ENCODE measurements around the gene TF. TPM values are rescaled to one million over a fixed set of nuclear protein-coding genes. Genes with fewer than 3 reads are reported as not detected.

The TF gene
- total RNA-seq, 2 donors from 2014 or later = 0.65 to 1.3 TPM

DNA sequence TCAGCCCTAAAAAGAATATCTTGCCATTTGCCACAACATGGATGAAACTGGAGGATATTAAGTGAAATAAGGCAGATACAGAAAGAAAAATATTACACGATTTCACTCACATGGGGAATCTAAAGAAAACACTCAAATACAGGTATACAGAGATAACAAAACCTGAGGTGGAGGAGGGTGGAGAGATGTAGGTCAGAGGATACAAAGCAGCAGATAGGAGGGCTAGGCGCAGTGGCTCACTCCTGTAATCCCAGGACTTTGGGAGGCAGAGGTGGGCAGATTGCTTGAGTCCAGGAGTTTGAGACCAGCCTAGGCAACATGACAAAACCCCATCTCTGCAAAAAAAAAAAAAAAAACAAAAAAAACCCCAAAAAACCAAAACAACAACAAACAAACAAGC lies 36.3 kb downstream of the TF start:
- H3K9me3 ChIP-seq (ENCODE audit: control insufficient read depth, low read length, poor library complexity, severe bottlenecking) = no peaks in the 10 kb centered on the region
- no peak for DNase-seq
- ATAC-seq = no peak
- Mint-ChIP-seq H3K4me1 (peaks cover 4% of the 10 kb centered on the region), H3K27me3 (peaks cover 44% of the 10 kb centered on the region), H3K4me3 (no peak overlapping the region), H3K27ac (no peak overlapping the region), H3K36me3 (ENCODE audit: low read depth) (no peaks in the 10 kb centered on the region)

DNA sequence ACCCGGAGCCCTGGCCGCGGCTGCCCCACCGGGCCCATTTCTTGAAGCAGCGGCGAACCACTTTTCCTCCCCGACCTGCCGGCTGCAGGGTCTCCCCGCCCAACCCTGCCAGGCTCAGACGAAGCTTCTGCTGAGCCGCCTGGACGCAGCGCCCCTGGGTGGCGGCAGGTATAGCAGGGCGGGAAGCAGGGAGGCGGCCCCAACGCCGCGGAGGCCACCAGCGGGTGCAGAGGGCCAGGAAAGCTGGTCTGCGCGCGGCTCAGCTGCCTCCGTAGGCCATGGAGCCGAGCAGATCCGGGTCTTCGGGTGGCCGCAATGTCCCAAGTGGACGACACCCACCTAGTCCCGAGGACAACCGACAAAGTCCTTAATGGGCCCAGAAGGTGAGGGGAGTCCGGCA lies 37.6 kb downstream of the TF start:
- Mint-ChIP-seq H3K27ac (no peak overlapping the region), H3K27me3 (peaks cover 35% of the 10 kb centered on the region), H3K4me1 (peaks cover 4% of the 10 kb centered on the region), H3K4me3 (no peak overlapping the region), H3K36me3 (ENCODE audit: low read depth) (no peaks in the 10 kb centered on the region)
- H3K9me3 ChIP-seq (ENCODE audit: control insufficient read depth, low read length, poor library complexity, severe bottlenecking) = no peaks in the 10 kb centered on the region
- no peak for ATAC-seq
- no peak for DNase-seq

DNA sequence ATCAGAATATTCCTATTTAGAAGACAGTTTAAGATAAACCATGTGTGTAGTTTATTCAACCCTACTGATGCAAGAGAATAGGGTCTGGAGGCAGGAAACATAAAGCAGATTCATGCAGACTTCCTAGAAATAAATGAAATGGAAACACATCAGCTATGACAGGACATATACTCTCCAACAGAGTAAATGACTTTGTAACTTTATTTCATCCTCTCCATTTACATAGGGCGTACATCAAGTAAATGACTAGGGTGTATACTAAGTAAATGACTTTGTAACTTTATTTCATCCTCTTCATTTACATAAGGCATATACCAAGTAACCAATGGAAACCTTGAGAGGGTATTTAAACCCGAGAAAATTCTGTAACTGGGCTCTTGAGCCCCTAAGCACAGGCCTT lies 41.8 kb downstream of the TF start:
- Mint-ChIP-seq H3K36me3 (ENCODE audit: low read depth) (no peaks in the 10 kb centered on the region), H3K27me3 (peaks cover 10% of the 10 kb centered on the region), H3K4me1 (no peaks in the 10 kb centered on the region), H3K27ac (no peak overlapping the region), H3K4me3 (no peak overlapping the region)
- ATAC-seq (no peak), DNase-seq (no peak)
- peaks cover 3% of the 10 kb centered on the region for H3K9me3 ChIP-seq (ENCODE audit: control insufficient read depth, low read length, poor library complexity, severe bottlenecking)

DNA sequence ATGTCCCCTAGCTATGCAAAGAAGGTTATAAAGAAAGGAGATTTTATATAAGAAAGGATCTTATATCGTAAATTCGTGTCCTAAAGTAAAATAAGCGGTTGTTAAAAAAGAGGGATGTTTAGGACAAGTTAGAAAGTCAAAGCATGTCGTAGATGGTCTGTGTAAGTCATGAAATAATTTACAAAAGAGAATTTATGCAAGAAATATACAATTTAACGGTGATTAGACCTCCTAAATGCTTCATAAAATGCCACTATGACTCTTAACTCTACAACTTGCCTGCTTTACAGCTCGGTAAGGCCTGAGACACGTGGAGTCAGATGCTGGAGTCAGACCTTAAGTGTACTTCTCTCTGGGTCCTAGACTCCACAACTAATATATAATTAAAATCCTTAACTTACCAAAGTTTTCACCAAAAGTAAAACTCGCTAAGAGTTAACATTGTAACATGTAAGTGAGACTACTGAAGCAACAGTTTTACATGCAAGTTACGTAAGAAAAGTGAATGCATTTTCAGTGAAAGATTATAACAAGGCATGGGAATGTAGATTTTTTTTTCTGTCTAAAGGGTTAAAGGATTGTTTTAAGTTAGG lies 46.1 kb downstream of the TF start:
- no peak for ATAC-seq
- no peaks in the 10 kb centered on the region for H3K4me1 Mint-ChIP-seq
- H3K27ac Mint-ChIP-seq = no peak overlapping the region
- H3K36me3 Mint-ChIP-seq (ENCODE audit: low read depth) = no peaks in the 10 kb centered on the region
- peaks cover 3% of the 10 kb centered on the region for H3K9me3 ChIP-seq (ENCODE audit: control insufficient read depth, low read length, poor library complexity, severe bottlenecking)
- no peak for DNase-seq
- peaks cover 12% of the 10 kb centered on the region for H3K27me3 Mint-ChIP-seq
- no peak overlapping the region for H3K4me3 Mint-ChIP-seq

DNA sequence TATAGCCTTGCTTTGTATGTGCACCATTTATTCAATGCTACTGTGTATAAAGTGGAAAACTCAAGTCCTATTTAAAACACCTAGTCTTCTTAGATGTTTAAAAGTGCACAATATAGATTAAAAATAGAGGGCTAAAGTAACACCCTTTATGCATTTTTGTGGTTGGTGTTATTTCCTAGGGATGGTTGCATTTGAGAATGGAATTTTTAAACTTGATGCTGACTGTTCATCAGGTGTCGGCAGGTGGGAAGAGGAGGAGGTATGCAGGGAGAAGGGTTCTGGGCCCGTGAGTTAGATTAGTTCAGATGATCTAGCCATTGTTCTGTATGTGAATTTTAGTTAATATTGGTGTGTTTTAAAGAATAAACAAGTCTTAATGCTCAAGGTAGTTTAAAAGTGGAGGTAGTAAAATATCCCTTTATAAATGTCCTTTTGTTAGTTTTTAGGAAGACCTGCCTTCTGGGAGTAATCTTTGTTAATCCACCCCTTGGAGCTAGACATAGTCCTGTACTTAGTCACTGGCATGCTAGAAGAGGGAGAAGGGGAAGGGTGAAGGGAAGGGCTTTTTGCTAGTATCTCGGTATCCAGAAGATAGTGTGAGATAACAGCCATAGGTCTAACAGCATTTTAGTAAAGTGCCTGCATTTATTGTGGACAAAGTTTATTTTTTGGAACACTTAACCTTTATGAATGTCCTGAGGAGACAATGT lies 51.4 kb downstream of the TF start:
- DNase-seq (no peak), ATAC-seq (no peak)
- H3K27me3 Mint-ChIP-seq = peaks cover 36% of the 10 kb centered on the region
- H3K4me3 Mint-ChIP-seq = no peak overlapping the region
- no peaks in the 10 kb centered on the region for H3K4me1 Mint-ChIP-seq
- no peak overlapping the region for H3K27ac Mint-ChIP-seq
- H3K9me3 ChIP-seq (ENCODE audit: control insufficient read depth, low read length, poor library complexity, severe bottlenecking) = no peaks in the 10 kb centered on the region
- peaks cover 2% of the 10 kb centered on the region for H3K36me3 Mint-ChIP-seq (ENCODE audit: low read depth)

DNA sequence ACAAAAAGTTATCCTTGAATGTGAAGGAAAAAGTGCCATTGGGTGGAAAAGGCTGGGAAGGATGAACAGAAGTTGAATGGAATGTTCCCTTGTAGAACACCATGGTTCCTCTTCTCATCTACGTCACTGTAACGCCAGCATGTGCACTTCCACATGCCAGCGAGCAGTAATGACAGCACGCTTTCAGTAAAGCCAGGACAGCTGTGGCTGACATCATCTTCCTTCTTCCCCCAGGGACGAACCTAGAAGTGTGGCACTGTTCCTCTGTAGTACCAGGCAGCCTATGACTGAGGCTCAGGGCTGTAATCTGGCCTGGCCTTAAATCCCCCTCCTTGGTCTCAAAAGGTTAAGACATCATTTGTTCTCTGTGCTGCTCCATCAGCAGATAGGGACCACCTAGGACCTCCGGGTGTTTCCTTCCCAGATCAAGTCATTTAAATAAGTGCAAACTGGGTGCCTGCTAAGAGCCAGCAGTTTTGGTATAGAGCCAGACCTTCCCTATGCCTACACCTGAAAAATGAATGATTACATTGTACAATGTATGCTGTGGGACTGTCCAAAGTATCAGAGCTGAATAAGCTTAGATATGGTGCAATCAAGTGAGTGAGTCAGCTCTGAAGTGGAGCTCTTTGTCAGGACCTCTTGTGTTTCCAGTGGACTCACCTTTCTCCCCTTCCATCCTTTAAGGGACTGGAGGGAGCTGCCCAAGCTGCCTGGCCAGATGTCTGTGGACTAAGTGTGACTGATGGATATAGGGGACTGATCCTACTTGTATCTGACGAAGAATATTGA lies 53.8 kb downstream of the TF start:
- ATAC-seq (no peak), DNase-seq (no peak)
- H3K9me3 ChIP-seq (ENCODE audit: control insufficient read depth, low read length, poor library complexity, severe bottlenecking) = no peaks in the 10 kb centered on the region
- H3K4me1 Mint-ChIP-seq = peaks cover under 1% of the 10 kb centered on the region
- no peak overlapping the region for H3K4me3 Mint-ChIP-seq
- peaks cover 42% of the 10 kb centered on the region for H3K27me3 Mint-ChIP-seq
- H3K36me3 Mint-ChIP-seq (ENCODE audit: low read depth) = peaks cover 2% of the 10 kb centered on the region
- no peak overlapping the region for H3K27ac Mint-ChIP-seq

DNA sequence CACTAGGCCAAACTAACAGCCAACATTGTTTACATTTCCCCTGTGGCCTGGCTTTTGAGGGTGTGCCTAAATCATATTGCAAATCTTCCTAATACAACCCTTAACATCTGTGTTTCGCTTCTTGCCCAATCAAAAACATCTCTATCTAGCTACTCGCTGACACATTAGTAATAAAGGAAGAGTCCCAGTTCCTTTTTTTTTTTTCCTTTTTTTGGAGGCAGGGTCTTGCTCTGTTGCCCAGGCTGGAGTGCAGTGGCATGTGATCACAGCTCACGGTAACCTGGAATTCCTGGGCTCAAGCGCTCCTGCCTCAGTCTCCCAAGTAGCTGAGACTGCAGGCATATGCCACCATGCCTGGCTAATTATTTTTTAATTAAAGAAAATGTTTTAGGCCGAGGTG lies 57.3 kb downstream of the TF start:
- Mint-ChIP-seq H3K4me3 (no peak overlapping the region), H3K27ac (no peak overlapping the region), H3K36me3 (ENCODE audit: low read depth) (no peaks in the 10 kb centered on the region), H3K4me1 (peaks cover 12% of the 10 kb centered on the region), H3K27me3 (peaks cover 24% of the 10 kb centered on the region)
- H3K9me3 ChIP-seq (ENCODE audit: control insufficient read depth, low read length, poor library complexity, severe bottlenecking) = no peaks in the 10 kb centered on the region
- ATAC-seq (no peak), DNase-seq (no peak)

DNA sequence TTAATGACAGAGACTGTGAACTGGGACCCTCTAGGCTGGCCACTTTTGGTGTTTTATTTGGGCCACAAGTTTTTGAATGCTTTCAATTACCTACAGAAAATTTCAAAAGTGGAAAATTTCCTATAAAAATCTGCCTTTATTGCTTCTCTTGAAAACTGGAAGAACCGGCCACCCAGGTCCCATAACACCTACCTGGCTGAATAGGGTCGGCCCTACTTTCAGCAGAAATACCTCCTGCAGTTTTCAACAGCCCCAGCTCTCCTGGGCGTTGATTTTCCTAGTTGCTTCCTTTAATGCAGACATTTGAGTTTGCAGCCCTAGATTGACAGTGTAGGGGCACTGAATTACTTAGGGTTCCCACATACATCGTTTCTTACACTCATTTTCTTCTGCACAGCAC lies 58.7 kb downstream of the TF start:
- peaks cover 23% of the 10 kb centered on the region for H3K27me3 Mint-ChIP-seq
- no peaks in the 10 kb centered on the region for H3K9me3 ChIP-seq (ENCODE audit: control insufficient read depth, low read length, poor library complexity, severe bottlenecking)
- peak overlapping the region; percentile 96 for H3K27ac Mint-ChIP-seq
- H3K36me3 Mint-ChIP-seq (ENCODE audit: low read depth) = no peaks in the 10 kb centered on the region
- no peak for ATAC-seq
- peak overlapping the region; percentile 98 for H3K4me3 Mint-ChIP-seq
- no peak for DNase-seq
- peaks cover 13% of the 10 kb centered on the region for H3K4me1 Mint-ChIP-seq

DNA sequence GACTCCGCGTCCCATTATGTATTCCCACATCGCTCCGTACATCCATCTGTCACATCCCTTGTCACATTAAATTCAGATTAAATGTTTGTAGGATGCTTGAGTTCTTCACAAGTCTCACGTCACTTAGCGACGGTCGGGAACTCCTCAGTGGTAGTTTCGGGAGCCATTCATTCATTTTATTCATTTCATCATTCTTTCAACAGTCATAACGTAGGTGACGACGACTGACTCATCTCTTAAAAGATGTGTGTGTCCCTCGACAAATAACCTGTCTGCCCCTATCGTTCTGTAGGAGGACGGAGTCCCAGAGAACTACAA lies 59.1 kb downstream of the TF start:
- peaks cover 19% of the 10 kb centered on the region for H3K27me3 Mint-ChIP-seq
- H3K36me3 Mint-ChIP-seq (ENCODE audit: low read depth) = no peaks in the 10 kb centered on the region
- no peak for ATAC-seq
- peak overlapping the region; percentile 96 for H3K27ac Mint-ChIP-seq
- no peaks in the 10 kb centered on the region for H3K9me3 ChIP-seq (ENCODE audit: control insufficient read depth, low read length, poor library complexity, severe bottlenecking)
- peak overlapping the region; percentile 98 for H3K4me3 Mint-ChIP-seq
- H3K4me1 Mint-ChIP-seq = peaks cover 14% of the 10 kb centered on the region
- no peak for DNase-seq

DNA sequence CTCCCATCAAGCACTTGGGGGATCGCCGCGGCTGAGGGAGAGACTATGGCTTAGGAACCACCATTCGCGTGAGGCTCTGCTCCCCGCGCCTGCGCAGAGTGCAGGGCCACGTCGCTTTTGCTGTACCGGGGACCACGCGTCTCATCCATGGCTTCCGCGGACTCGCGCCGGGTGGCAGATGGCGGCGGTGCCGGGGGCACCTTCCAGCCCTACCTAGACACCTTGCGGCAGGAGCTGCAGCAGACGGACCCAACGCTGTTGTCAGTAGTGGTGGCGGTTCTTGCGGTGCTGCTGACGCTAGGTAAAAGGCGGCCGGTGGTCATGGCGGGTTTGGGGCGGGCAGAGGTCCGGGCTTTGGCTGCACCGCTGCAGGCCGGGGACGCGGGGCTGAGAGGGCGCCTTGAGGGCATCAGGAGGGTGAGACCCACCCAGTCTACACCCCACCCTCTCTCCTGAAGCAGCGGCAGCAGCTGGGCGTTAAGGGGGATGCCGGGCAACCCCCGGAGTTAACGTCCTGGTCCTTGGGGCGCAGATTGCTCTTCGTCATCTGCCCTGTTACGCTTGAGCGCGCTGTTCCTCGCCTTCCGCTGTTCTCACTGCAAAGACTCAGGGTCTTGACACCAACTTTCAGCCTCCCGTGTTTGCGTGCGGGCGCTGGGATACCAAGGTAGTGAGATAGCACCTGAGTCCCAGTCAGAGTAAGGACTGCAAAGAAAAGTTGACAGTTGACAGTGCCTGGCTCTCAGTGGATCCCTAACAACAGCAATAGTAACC lies 59.7 kb downstream of the TF start, which contains the start of gene SRPRB:
Gene SRPRB, plus strand, starts transcription at position 114 of the 774 bp plus-strand sequence. Its CDS starts 34 bp downstream, at position 148.
- DNase-seq = peak; percentile 92 to 94 (median 94)
- H3K9me3 ChIP-seq (ENCODE audit: control insufficient read depth, low read length, poor library complexity, severe bottlenecking) = no peaks in the 10 kb centered on the region
- H3K4me3 Mint-ChIP-seq = peak within 1 kb of the TSS; percentile 98
- peaks cover 14% of the 10 kb centered on the region for H3K4me1 Mint-ChIP-seq
- peak; percentile 96 for ATAC-seq
- no peaks in the 10 kb centered on the region for H3K36me3 Mint-ChIP-seq (ENCODE audit: low read depth)
- peak within 1 kb of the TSS; percentile 96 for H3K27ac Mint-ChIP-seq
- peaks cover 19% of the 10 kb centered on the region for H3K27me3 Mint-ChIP-seq

DNA sequence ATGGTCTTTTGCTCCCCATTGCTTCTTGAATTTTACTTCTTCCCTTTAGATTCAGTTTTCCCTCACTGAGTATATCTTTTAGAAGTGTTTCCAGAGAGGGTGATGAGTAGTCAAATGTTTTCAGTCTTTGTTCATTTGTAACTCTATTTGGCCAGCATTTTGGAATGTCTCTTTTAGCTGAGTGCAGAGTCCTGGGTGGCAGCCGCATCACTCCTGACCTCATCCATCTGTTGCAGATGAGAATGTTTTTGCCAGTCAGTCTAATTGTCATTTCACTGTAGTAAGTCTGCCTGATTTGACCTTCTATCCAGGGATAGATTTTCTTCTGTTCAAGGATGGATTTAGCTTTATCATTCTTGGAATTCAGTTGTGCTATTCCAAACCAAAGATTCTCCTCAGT lies 66.7 kb downstream of the TF start:
- ATAC-seq (no peak), DNase-seq (no peak)
- peaks cover 10% of the 10 kb centered on the region for H3K36me3 Mint-ChIP-seq (ENCODE audit: low read depth)
- no peaks in the 10 kb centered on the region for H3K9me3 ChIP-seq (ENCODE audit: control insufficient read depth, low read length, poor library complexity, severe bottlenecking)
- peaks cover 14% of the 10 kb centered on the region for H3K4me1 Mint-ChIP-seq
- H3K27ac Mint-ChIP-seq = peak overlapping the region; percentile 51
- no peak overlapping the region for H3K4me3 Mint-ChIP-seq
- H3K27me3 Mint-ChIP-seq = no peaks in the 10 kb centered on the region

DNA sequence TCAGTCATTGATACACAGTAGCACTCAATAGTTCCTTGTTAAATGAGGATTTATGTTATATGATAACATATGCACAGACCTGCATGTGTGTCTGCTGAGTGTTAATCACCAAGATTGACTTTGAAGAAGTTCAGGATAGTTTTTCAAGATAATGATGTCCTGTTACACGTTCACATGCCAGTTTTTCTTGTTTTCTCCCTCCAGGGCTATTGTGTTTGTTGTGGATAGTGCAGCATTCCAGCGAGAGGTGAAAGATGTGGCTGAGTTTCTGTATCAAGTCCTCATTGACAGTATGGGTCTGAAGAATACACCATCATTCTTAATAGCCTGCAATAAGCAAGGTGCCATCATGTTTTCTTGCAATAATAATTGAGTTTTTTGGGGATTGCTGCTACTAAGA lies 69.2 kb downstream of the TF start:
- Mint-ChIP-seq H3K4me1 (peaks cover 17% of the 10 kb centered on the region), H3K4me3 (no peak overlapping the region), H3K27ac (no peak overlapping the region), H3K27me3 (no peaks in the 10 kb centered on the region), H3K36me3 (ENCODE audit: low read depth) (peaks cover 10% of the 10 kb centered on the region)
- DNase-seq = no peak
- no peaks in the 10 kb centered on the region for H3K9me3 ChIP-seq (ENCODE audit: control insufficient read depth, low read length, poor library complexity, severe bottlenecking)
- ATAC-seq = no peak

DNA sequence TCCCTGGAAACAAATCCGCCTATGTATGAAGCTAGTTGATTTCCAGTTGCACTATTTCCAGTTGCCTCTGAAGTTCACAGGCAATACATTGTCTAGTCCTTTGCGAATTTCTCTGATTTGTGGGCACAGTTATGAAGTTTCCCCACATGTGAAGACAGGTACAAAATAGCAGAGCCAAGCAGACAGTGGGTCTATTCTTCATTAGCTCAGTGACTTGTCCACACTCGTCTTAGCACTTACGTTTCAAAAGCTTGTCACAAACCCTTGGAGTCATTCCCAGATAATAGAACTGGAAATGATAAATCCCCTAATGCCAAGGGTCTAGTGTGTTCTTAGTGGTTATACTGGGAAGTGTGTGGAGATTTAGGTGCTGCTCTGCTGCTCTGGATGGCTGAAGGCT lies 73.9 kb downstream of the TF start:
- no peak overlapping the region for H3K27ac Mint-ChIP-seq
- H3K36me3 Mint-ChIP-seq (ENCODE audit: low read depth) = peaks cover 6% of the 10 kb centered on the region

More for the DNA sequence above, 73.9 kb downstream of the TF start:
- no peak for ATAC-seq
- Mint-ChIP-seq H3K27me3 (no peaks in the 10 kb centered on the region), H3K4me1 (peaks cover 8% of the 10 kb centered on the region), H3K4me3 (no peak overlapping the region)
- no peak for DNase-seq
- H3K9me3 ChIP-seq (ENCODE audit: control insufficient read depth, low read length, poor library complexity, severe bottlenecking) = no peaks in the 10 kb centered on the region
